Progenitor cell of endocrine pancreas (in vitro differentiated cells): Measurements from ENCODE around the gene KIF12. TPM values are rescaled to one million over a fixed set of nuclear protein-coding genes. Genes with fewer than 3 reads are reported as not detected.

Experiments
- DNase-seq: peaks from one replicate; pipeline ENCODE4 v3.0.0; 2021; ENCODE audit warnings: low spot score; ENCODE audit not compliant: unreplicated experiment
- H3K27ac Mint-ChIP-seq: 2 replicates; pipeline ENCODE4 v1.8.0; 2021; ENCODE audit warnings: mild to moderate bottlenecking, moderate library complexity, mixed read lengths
- H3K27me3 Mint-ChIP-seq: 2 replicates; pipeline ENCODE4 v1.8.0; 2021; ENCODE audit warnings: mixed read lengths
- H3K36me3 Mint-ChIP-seq: 2 replicates; pipeline ENCODE4 v1.8.0; 2022; ENCODE audit warnings: mixed read lengths; ENCODE audit not compliant: insufficient read depth
- H3K4me1 Mint-ChIP-seq: 2 replicates; pipeline ENCODE4 v1.8.0; 2021; ENCODE audit warnings: low read depth, mixed read lengths
- H3K4me3 Mint-ChIP-seq: 2 replicates; pipeline ENCODE4 v1.8.0; 2021; ENCODE audit warnings: low read depth, mild to moderate bottlenecking, moderate library complexity, mixed read lengths
- H3K9me3 Mint-ChIP-seq: 2 replicates; pipeline ENCODE4 v1.8.0; 2021; ENCODE audit warnings: low read depth, mixed read lengths
- CTCF ChIP-seq: fragments of 200-600 bp; sonication (generic); IDR thresholded peaks from one replicate; pipeline ENCODE4 v1.5.0; 2021; ENCODE audit warnings: antibody characterized with exemption, mild to moderate bottlenecking; ENCODE audit not compliant: unreplicated experiment
- total RNA-seq: library from RNA; stranded (reverse); gene quantifications from 2 replicates; pipeline ENCODE4 v1.2.1, GENCODE V29; 2021

The KIF12 gene
- total RNA-seq, 1 donor from 2014 or later: 176 TPM

- H3K9me3 Mint-ChIP-seq: peaks cover 9% of the 10 kb centered on the region
- no peaks in the 10 kb centered on the region for H3K27me3 Mint-ChIP-seq
- no peak for DNase-seq
- no peak overlapping the region for H3K27ac Mint-ChIP-seq
- no peaks in the 10 kb centered on the region for H3K4me1 Mint-ChIP-seq
- H3K36me3 Mint-ChIP-seq: peaks cover 31% of the 10 kb centered on the region
- no peak for TF ChIP-seq CTCF
- H3K4me3 Mint-ChIP-seq: no peak overlapping the region
Observed at GRCh38 chr9:114090798-114091197, 8.3 kb downstream of the KIF12 start.

- no peak overlapping the region for H3K4me3 Mint-ChIP-seq
- H3K27me3 Mint-ChIP-seq: no peaks in the 10 kb centered on the region
- H3K36me3 Mint-ChIP-seq: peaks cover 24% of the 10 kb centered on the region
- H3K27ac Mint-ChIP-seq: peak overlapping the region; percentile 8
- peaks cover 3% of the 10 kb centered on the region for H3K4me1 Mint-ChIP-seq
- no peak for TF ChIP-seq CTCF
- no peak for DNase-seq
- peaks cover 9% of the 10 kb centered on the region for H3K9me3 Mint-ChIP-seq
Observed at GRCh38 chr9:114089206-114089840, 9.8 kb downstream of the KIF12 start.

GRCh38 chr9:114088571-114089170, 10.4 kb downstream of the KIF12 start:
- no peak overlapping the region for H3K27ac Mint-ChIP-seq
- H3K27me3 Mint-ChIP-seq: no peaks in the 10 kb centered on the region
- TF ChIP-seq CTCF: no peak
- peaks cover 9% of the 10 kb centered on the region for H3K9me3 Mint-ChIP-seq
- H3K36me3 Mint-ChIP-seq: peaks cover 23% of the 10 kb centered on the region
- no peak overlapping the region for H3K4me3 Mint-ChIP-seq
- no peak for DNase-seq
- peaks cover 6% of the 10 kb centered on the region for H3K4me1 Mint-ChIP-seq

- H3K4me1 Mint-ChIP-seq: peaks cover 13% of the 10 kb centered on the region
Observed at GRCh38 chr9:114087721-114088120, 11.4 kb downstream of the KIF12 start.

GRCh38 chr9:114086607-114087006, 12.5 kb downstream of the KIF12 start:
- peaks cover 14% of the 10 kb centered on the region for H3K36me3 Mint-ChIP-seq
- H3K27ac Mint-ChIP-seq: no peak overlapping the region
- H3K4me1 Mint-ChIP-seq: peaks cover 22% of the 10 kb centered on the region
- peaks cover 9% of the 10 kb centered on the region for H3K9me3 Mint-ChIP-seq
- TF ChIP-seq CTCF: no peak
- no peak overlapping the region for H3K4me3 Mint-ChIP-seq
- no peaks in the 10 kb centered on the region for H3K27me3 Mint-ChIP-seq
- no peak for DNase-seq

More at GRCh38 chr9:114087721-114088120, 11.4 kb downstream of the KIF12 start:
- no peak for TF ChIP-seq CTCF
- no peak overlapping the region for H3K27ac Mint-ChIP-seq
- DNase-seq: no peak
- H3K4me3 Mint-ChIP-seq: no peak overlapping the region
- H3K27me3 Mint-ChIP-seq: no peaks in the 10 kb centered on the region
- H3K9me3 Mint-ChIP-seq: peaks cover 9% of the 10 kb centered on the region
- peaks cover 17% of the 10 kb centered on the region for H3K36me3 Mint-ChIP-seq
